HG03378 (cell line): ENCODE results near the gene SCGB1C2.

Source experiments
- ATAC-seq: cut with Tn5 transposase; IDR thresholded peaks from one replicate; pipeline ENCODE4 v1.9.1; 2021; ENCODE audit warnings: mild to moderate bottlenecking, moderate library complexity; ENCODE audit not compliant: unreplicated experiment

The SCGB1C2 gene

GRCh38 chr17:170130-170670, 32.8 kb downstream of the SCGB1C2 start:
- ATAC-seq = no peak

GRCh38 chr17:171871-172270, 34.5 kb downstream of the SCGB1C2 start:
- no peak for ATAC-seq

- ATAC-seq = no peak
These were observed 35.0 kb downstream of the SCGB1C2 start for GRCh38 chr17:172401-172800.

- no peak for ATAC-seq
These were observed 36.0 kb downstream of the SCGB1C2 start for GRCh38 chr17:173166-173911.

GRCh38 chr17:177155-177554, 39.8 kb downstream of the SCGB1C2 start:
- no peak for ATAC-seq

GRCh38 chr17:177762-178161, 40.4 kb downstream of the SCGB1C2 start:
- no peak for ATAC-seq

GRCh38 chr17:178292-179065, 41.1 kb downstream of the SCGB1C2 start:
- no peak for ATAC-seq

- no peak for ATAC-seq
These were observed 41.7 kb downstream of the SCGB1C2 start for GRCh38 chr17:179066-179432.

- ATAC-seq = no peak
These were observed 42.5 kb downstream of the SCGB1C2 start for GRCh38 chr17:179781-180380.

- no peak for ATAC-seq
These were observed 43.2 kb downstream of the SCGB1C2 start for GRCh38 chr17:180381-181244.

GRCh38 chr17:181245-182049, 44.1 kb downstream of the SCGB1C2 start, which contains the start of gene DOC2B:
DOC2B (minus strand) TSS chr17:181650; CDS start chr17:181479, 171 bp downstream.
- ATAC-seq = no peak

GRCh38 chr17:182050-182751, 44.8 kb downstream of the SCGB1C2 start:
- no peak for ATAC-seq

GRCh38 chr17:183021-183420, 45.7 kb downstream of the SCGB1C2 start:
- ATAC-seq = no peak

- ATAC-seq = no peak
These were observed 48.2 kb downstream of the SCGB1C2 start for GRCh38 chr17:185445-186138.

GRCh38 chr17:187130-187529, 49.8 kb downstream of the SCGB1C2 start:
- ATAC-seq = no peak
